Vagina (tissue), 2 donors: ENCODE measurements around the gene CMPK2. TPM values are rescaled to one million over a fixed set of nuclear protein-coding genes. Genes with fewer than 3 reads are reported as not detected.

Experiments used
- DNase-seq, 2 donors: peaks; one replicate each; pipeline ENCODE4 v3.0.0-alpha.2; 2017; ENCODE audit errors: extremely low spot score in 2 of 2
- H3K27ac ChIP-seq: fragments of 200-600 bp; sonication (generic); one replicate; pipeline ENCODE4 v1.5.1; 2019
- H3K27me3 ChIP-seq: fragments of 200-600 bp; sonication (generic); one replicate; pipeline ENCODE4 v1.5.1; 2019
- H3K36me3 ChIP-seq, 2 donors: fragments of 200-600 bp; sonication (generic); one replicate each; pipeline ENCODE4 v1.5.1; 2017 to 2019
- H3K4me1 ChIP-seq: fragments of 200-600 bp; sonication (generic); one replicate; pipeline ENCODE4 v1.5.1; 2019
- H3K4me3 ChIP-seq, 2 donors: fragments of 200-600 bp; sonication (generic); 1 replicate in 1 of 2; 2 replicates in 1 of 2; pipeline ENCODE4 v1.5.1; 2016 to 2019
- H3K9me3 ChIP-seq: fragments of 200-600 bp; sonication (generic); one replicate; pipeline ENCODE4 v1.5.1; 2019
- POLR2A ChIP-seq, 2 donors: fragments of 450-650 bp; IDR thresholded peaks; one replicate each; pipeline ENCODE4 v1.6.1; 2017; ENCODE audit warnings: antibody characterized with exemption in 2 of 2, mild to moderate bottlenecking in 2 of 2, moderate library complexity in 2 of 2
- POLR2AphosphoS5 ChIP-seq, 2 donors: sonication (generic); formaldehyde crosslinking; IDR thresholded peaks; one replicate each; pipeline ENCODE4 v1.9.0; 2017; ENCODE audit warnings: antibody characterized with exemption in 2 of 2, mild to moderate bottlenecking in 2 of 2, low read depth in 1 of 2; ENCODE audit not compliant: insufficient read depth in 1 of 2
- intact Hi-C: fragments of 100-400 bp; cut with DNase I; formaldehyde crosslinking; loops from one replicate; pipeline ENCODE4 v1.15.1; 2023
- total RNA-seq: library from RNA; depleted of rRNA; stranded (reverse); fragments of >200 nt; gene quantifications from one replicate; pipeline ENCODE4 v1.2.3, GENCODE V29; 2016
- TF ChIP-seq, protein P1 (sequence below), 3 experiments: fragments of 450-650 bp in 2 of 3; fragments of 200-600 bp in 1 of 3; sonication (generic) in 1 of 3; IDR thresholded peaks; one replicate each; pipeline ENCODE4 v1.5.1; 2017 to 2019; ENCODE audit warnings: antibody characterized with exemption in 3 of 3, mild to moderate bottlenecking in 2 of 3, moderate library complexity in 2 of 3

The CMPK2 gene, protein sequence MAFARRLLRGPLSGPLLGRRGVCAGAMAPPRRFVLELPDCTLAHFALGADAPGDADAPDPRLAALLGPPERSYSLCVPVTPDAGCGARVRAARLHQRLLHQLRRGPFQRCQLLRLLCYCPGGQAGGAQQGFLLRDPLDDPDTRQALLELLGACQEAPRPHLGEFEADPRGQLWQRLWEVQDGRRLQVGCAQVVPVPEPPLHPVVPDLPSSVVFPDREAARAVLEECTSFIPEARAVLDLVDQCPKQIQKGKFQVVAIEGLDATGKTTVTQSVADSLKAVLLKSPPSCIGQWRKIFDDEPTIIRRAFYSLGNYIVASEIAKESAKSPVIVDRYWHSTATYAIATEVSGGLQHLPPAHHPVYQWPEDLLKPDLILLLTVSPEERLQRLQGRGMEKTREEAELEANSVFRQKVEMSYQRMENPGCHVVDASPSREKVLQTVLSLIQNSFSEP
- total RNA-seq: 5.6 TPM

DNA sequence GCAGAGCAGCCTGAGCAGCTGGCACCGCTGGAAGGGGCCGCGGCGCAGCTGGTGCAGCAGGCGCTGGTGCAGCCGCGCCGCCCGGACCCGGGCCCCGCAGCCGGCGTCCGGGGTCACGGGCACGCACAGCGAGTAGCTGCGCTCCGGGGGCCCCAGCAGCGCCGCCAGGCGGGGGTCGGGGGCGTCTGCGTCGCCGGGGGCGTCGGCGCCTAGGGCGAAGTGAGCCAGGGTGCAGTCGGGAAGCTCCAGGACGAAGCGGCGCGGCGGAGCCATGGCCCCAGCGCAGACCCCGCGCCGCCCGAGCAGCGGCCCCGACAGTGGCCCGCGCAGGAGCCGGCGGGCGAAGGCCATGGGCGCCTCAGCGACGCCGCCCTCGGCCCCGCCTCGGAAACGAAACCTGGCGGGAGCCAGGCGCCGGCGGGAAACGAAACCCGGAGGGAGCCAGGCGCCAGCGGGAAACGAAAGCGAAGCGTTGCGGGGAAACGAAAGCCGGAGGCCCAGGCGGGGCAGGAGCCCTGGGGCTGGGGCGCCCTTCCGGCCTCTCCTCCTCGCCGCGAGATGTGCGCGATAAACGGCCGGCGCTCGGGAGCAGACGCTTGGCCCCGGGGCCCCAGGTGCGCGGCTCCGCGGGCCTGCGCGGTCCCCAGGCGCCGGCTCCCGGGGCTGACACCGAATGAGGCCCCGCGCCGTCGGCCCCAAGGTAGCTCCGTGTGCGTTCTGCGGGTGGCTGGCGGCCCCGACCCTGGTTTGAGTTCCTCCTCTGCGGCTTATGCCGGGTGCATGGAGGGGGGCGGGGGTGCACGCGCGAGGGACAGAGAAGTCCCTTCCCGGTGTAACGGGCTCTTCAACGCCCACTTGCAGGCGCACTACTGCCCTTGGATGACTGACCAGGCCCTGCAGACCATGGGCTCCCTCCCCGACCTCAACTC lies at the start of gene CMPK2:
Gene CMPK2 (minus strand): TSS at position 562 of the 929 bp plus-strand sequence. CDS start 211 bp downstream, at position 351.
- H3K4me1 ChIP-seq: peaks cover 12% of the 10 kb centered on the region
- TF ChIP-seq POLR2AphosphoS5 (IDR thresholded peaks at IDR 0.05; ENCODE audit: insufficient read depth in 1 of 2, low read depth in 1 of 2): peak in 1 of 2 donors; percentile 7
- TF ChIP-seq POLR2A (IDR thresholded peaks at IDR 0.05): no peak
- intact Hi-C loops: no loop called here
- no peaks in the 10 kb centered on the region for H3K36me3 ChIP-seq
- no peak for DNase-seq
- no peaks in the 10 kb centered on the region for H3K9me3 ChIP-seq
- H3K27me3 ChIP-seq: no peaks in the 10 kb centered on the region
- peak within 1 kb of the TSS; percentile 77 for H3K27ac ChIP-seq
- peak within 1 kb of the TSS; percentile 65 to 68 for H3K4me3 ChIP-seq

DNA sequence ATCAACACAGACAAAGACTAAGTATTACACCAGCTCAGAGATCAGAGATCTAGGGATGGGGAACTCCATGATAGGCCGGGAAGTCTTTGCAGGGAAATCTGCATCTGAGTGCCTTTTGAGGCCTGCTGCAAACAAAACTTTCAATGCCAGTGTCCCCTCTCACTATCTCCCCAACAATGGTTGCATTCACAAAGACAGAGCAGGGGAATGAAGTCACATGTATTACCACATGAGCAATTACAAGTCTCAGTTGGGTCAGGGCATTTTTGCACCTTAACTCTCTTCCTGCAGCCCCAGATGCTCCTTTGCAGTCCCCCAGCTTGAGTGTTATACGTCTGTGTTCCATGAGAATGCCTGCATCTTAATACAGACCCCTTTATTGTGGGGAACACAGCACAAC lies 49.7 kb upstream of the CMPK2 start:
- no peak for TF ChIP-seq POLR2AphosphoS5 (IDR thresholded peaks at IDR 0.05; ENCODE audit: insufficient read depth in 1 of 2, low read depth in 1 of 2)
- no peak overlapping the region for H3K27ac ChIP-seq
- H3K9me3 ChIP-seq: no peaks in the 10 kb centered on the region
- H3K27me3 ChIP-seq: no peaks in the 10 kb centered on the region
- peaks cover 20% of the 10 kb centered on the region for H3K4me1 ChIP-seq
- DNase-seq: no peak
- H3K4me3 ChIP-seq: no peak overlapping the region
- intact Hi-C loops: loop anchor here (10.0 kb wide), 1 partner anchor 129 kb away; no protein-coding TSS in a partner anchor
- no peaks in the 10 kb centered on the region for H3K36me3 ChIP-seq

DNA sequence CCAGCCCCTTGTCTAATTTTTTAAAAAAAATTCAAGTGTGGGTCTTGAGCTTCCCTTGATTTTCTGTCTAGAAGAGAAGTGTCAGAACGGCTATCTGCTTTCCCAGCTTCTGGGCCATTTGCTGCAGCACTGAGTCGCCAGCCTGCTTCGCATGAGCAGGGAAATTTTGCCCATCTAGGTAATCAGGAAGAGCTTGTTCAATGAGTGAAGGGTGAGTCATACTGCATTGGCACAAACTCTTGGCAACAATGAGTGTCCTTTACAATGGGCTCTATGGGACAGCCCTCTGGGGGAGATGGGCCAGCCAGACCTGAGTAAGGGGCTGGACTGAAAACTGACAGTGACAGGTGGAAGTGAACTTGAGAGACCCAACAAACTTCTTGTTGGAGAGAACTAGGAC lies 49.1 kb upstream of the CMPK2 start:
- DNase-seq: no peak
- TF ChIP-seq POLR2A (IDR thresholded peaks at IDR 0.05) (no peak), POLR2AphosphoS5 (IDR thresholded peaks at IDR 0.05; ENCODE audit: insufficient read depth in 1 of 2, low read depth in 1 of 2) (no peak)
- TF ChIP-seq, protein P1, sequence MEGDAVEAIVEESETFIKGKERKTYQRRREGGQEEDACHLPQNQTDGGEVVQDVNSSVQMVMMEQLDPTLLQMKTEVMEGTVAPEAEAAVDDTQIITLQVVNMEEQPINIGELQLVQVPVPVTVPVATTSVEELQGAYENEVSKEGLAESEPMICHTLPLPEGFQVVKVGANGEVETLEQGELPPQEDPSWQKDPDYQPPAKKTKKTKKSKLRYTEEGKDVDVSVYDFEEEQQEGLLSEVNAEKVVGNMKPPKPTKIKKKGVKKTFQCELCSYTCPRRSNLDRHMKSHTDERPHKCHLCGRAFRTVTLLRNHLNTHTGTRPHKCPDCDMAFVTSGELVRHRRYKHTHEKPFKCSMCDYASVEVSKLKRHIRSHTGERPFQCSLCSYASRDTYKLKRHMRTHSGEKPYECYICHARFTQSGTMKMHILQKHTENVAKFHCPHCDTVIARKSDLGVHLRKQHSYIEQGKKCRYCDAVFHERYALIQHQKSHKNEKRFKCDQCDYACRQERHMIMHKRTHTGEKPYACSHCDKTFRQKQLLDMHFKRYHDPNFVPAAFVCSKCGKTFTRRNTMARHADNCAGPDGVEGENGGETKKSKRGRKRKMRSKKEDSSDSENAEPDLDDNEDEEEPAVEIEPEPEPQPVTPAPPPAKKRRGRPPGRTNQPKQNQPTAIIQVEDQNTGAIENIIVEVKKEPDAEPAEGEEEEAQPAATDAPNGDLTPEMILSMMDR (IDR thresholded peaks at IDR 0.05): no peak
- intact Hi-C loops: loop anchor here (10.0 kb wide), 1 partner anchor 130 kb away; no protein-coding TSS in a partner anchor

DNA sequence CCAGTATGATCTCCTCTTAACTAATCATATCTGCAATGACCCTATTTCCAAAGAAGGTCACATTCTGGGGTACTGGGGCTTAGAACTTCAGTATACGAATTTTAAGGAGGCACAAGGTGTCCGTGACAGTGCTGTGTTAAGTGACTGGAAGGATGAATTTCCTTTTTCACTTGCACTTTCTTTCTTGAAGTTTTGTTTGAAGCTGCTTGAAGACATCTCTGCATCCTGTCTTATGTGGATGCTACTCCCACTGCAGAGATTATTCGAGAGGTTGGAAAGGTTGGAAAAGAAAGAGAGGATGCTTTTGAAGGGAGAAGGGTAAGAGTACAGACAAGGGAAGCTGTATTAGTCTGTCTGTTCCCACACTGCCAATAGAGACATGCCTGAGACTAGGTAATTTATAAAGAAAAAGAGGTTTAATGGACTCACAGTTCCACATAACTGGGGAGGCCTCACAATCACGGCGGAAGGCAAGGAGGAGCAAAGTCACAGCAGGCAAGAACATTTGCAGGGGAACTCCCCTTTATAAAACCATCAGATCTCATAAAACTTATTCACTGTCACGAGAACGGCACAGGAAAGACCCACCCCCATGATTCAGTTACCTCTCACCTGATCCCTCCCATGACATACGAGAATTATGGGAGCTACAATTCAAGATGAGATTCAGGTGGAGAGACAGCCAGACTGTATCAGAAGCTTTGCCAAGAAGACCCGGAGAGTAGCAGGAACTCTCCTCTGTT lies 47.9 kb upstream of the CMPK2 start:
- H3K27ac ChIP-seq: no peak overlapping the region
- H3K4me1 ChIP-seq: peaks cover 5% of the 10 kb centered on the region
- intact Hi-C loops: loop anchor here (10.0 kb wide), 1 partner anchor 131 kb away; no protein-coding TSS in a partner anchor
- H3K27me3 ChIP-seq: no peaks in the 10 kb centered on the region
- DNase-seq: no peak
- no peak overlapping the region for H3K4me3 ChIP-seq
- no peaks in the 10 kb centered on the region for H3K9me3 ChIP-seq
- TF ChIP-seq, protein P1 (IDR thresholded peaks at IDR 0.05): no peak
- TF ChIP-seq POLR2A (IDR thresholded peaks at IDR 0.05) (no peak), POLR2AphosphoS5 (IDR thresholded peaks at IDR 0.05; ENCODE audit: insufficient read depth in 1 of 2, low read depth in 1 of 2) (no peak)
- H3K36me3 ChIP-seq: no peaks in the 10 kb centered on the region

More for the DNA sequence above, 49.1 kb upstream of the CMPK2 start:
- peaks cover 14% of the 10 kb centered on the region for H3K4me1 ChIP-seq
- H3K36me3 ChIP-seq: no peaks in the 10 kb centered on the region
- no peak overlapping the region for H3K4me3 ChIP-seq
- H3K9me3 ChIP-seq: no peaks in the 10 kb centered on the region
- H3K27ac ChIP-seq: no peak overlapping the region
- H3K27me3 ChIP-seq: no peaks in the 10 kb centered on the region

DNA sequence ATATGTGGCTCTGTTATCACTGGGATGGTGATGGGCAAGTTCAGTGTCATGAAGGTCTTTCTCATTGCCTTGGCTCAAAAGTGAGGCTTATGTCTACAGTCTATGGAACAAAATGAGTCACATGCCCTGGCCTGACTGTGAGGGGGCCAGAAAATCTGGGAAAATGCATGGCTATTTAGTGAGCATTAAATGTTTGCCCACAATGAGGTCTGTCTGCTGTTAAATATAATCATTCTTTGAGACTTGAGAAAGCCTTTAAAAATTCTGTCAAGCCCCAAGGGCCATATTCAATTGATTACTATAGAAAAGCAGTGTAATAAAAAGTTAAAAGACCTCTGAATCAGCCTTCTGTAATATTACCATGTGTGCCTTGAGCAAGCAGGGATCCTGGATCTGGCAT lies 46.0 kb upstream of the CMPK2 start:
- Histone ChIP-seq H3K4me1 (peaks cover 1% of the 10 kb centered on the region), H3K27me3 (no peaks in the 10 kb centered on the region), H3K9me3 (no peaks in the 10 kb centered on the region), H3K27ac (no peak overlapping the region), H3K4me3 (no peak overlapping the region), H3K36me3 (no peaks in the 10 kb centered on the region)
- no peak for DNase-seq
- intact Hi-C loops: loop anchor here (10.0 kb wide), 1 partner anchor 133 kb away; no protein-coding TSS in a partner anchor
- TF ChIP-seq, protein P1 (IDR thresholded peaks at IDR 0.05): no peak
- TF ChIP-seq POLR2AphosphoS5 (IDR thresholded peaks at IDR 0.05; ENCODE audit: insufficient read depth in 1 of 2, low read depth in 1 of 2) (no peak), POLR2A (IDR thresholded peaks at IDR 0.05) (no peak)
